HEK293 (cell line): Measurements from ENCODE around the gene CXCL8.

ENCODE experiments used
- CTCF ChIA-PET: fragments of 350-600 bp; formaldehyde crosslinking; extraction: SDS; loops from one replicate; lab custom pipeline; 2021; ENCODE audit warnings: antibody characterized with exemption; lab: Yijun Ruan, JAX
- POLR2A ChIA-PET: fragments of 300-600 bp; formaldehyde crosslinking; extraction: SDS; loops from one replicate; lab custom pipeline; 2020; ENCODE audit warnings: antibody characterized with exemption, inconsistent platforms; lab: Yijun Ruan, JAX
- H3K27ac ChIP-seq: fragments of 200-500 bp; sonication (Bioruptor generic); 2 replicates; pipeline ENCODE4 v1.5.1; 2014; ENCODE audit warnings: low read depth, low read length, control low read depth, inconsistent platforms; ENCODE audit errors: extremely low read depth
- H3K36me3 ChIP-seq, 2 experiments: fragments of 200-500 bp in 1 of 2; sonication (Bioruptor generic) in 1 of 2; 1 replicate in 1 of 2; 2 replicates in 1 of 2; pipeline ENCODE4 v1.5.1; 2014 to 2017; ENCODE audit warnings: inconsistent platforms in 2 of 2, low read length in 2 of 2; ENCODE audit not compliant: control insufficient read depth in 2 of 2, insufficient read depth in 1 of 2
- H3K4me1 ChIP-seq: fragments of 200-500 bp; sonication (Bioruptor generic); 2 replicates; pipeline ENCODE4 v1.5.1; 2014; ENCODE audit warnings: mild to moderate bottlenecking, low read length, inconsistent platforms; ENCODE audit not compliant: control insufficient read depth, insufficient read depth
- H3K4me3 ChIP-seq: 2 replicates; pipeline ENCODE4 v1.5.1; 2011; ENCODE audit warnings: low read depth, mild to moderate bottlenecking, control low read depth, low read length, moderate library complexity
- H3K9me3 ChIP-seq: fragments of 200-500 bp; sonication (Bioruptor generic); 2 replicates; pipeline ENCODE4 v1.5.1; 2014; ENCODE audit warnings: low read depth, low read length, inconsistent platforms; ENCODE audit not compliant: control insufficient read depth, insufficient read depth
- FEZF1 ChIP-seq: fragments of 450-650 bp; formaldehyde crosslinking; IDR thresholded peaks from 2 replicates; pipeline ENCODE4 v1.5.1; 2016; ENCODE audit warnings: missing biosample characterization, missing genetic modification characterization
- GLI2 ChIP-seq: fragments of 450-650 bp; formaldehyde crosslinking; IDR thresholded peaks from 2 replicates; pipeline ENCODE4; 2017; ENCODE audit warnings: missing biosample characterization, missing genetic modification characterization, low read depth, borderline replicate concordance
- GLIS1 ChIP-seq: fragments of 450-650 bp; formaldehyde crosslinking; IDR thresholded peaks from 2 replicates; pipeline ENCODE4 v1.5.1; 2016; ENCODE audit warnings: missing biosample characterization, missing genetic modification characterization
- GLIS2 ChIP-seq: fragments of 450-650 bp; formaldehyde crosslinking; IDR thresholded peaks from 2 replicates; pipeline ENCODE4 v1.5.1; 2016; ENCODE audit warnings: missing biosample characterization, missing genetic modification characterization
- MZF1 ChIP-seq: fragments of 450-650 bp; formaldehyde crosslinking; IDR thresholded peaks from 2 replicates; pipeline ENCODE4 v1.5.1; 2017; ENCODE audit warnings: missing biosample characterization, missing genetic modification characterization, borderline replicate concordance
- RBAK ChIP-seq: fragments of 450-650 bp; formaldehyde crosslinking; IDR thresholded peaks from 2 replicates; pipeline ENCODE4 v1.5.1; 2016; ENCODE audit warnings: missing biosample characterization, missing genetic modification characterization
- REPIN1 ChIP-seq: fragments of 450-650 bp; formaldehyde crosslinking; IDR thresholded peaks from 2 replicates; pipeline ENCODE4 v1.5.1; 2017; ENCODE audit warnings: missing biosample characterization, missing genetic modification characterization, low read depth
- YY2 ChIP-seq: fragments of 450-650 bp; formaldehyde crosslinking; IDR thresholded peaks from 2 replicates; pipeline ENCODE4 v1.5.1; 2016; ENCODE audit warnings: missing biosample characterization, missing genetic modification characterization
- ZBTB17 ChIP-seq: fragments of 450-650 bp; formaldehyde crosslinking; IDR thresholded peaks from 2 replicates; pipeline ENCODE4 v1.5.1; 2016; ENCODE audit warnings: missing biosample characterization, missing genetic modification characterization
- ZEB2 ChIP-seq: fragments of 450-650 bp; formaldehyde crosslinking; IDR thresholded peaks from 2 replicates; pipeline ENCODE4 v1.5.1; 2016; ENCODE audit warnings: missing biosample characterization, missing genetic modification characterization
- ZNF140 ChIP-seq: fragments of 450-650 bp; formaldehyde crosslinking; IDR thresholded peaks from 2 replicates; pipeline ENCODE4 v1.5.1; 2016; ENCODE audit warnings: missing biosample characterization, missing genetic modification characterization
- ZNF146 ChIP-seq: fragments of 450-650 bp; formaldehyde crosslinking; IDR thresholded peaks from 2 replicates; pipeline ENCODE4 v1.5.1; 2016; ENCODE audit warnings: missing biosample characterization, missing genetic modification characterization
- ZNF341 ChIP-seq: fragments of 450-650 bp; formaldehyde crosslinking; IDR thresholded peaks from 2 replicates; pipeline ENCODE4; 2016; ENCODE audit warnings: low read depth, missing biosample characterization, missing genetic modification characterization
- ZNF394 ChIP-seq: fragments of 450-650 bp; formaldehyde crosslinking; IDR thresholded peaks from 2 replicates; pipeline ENCODE4 v1.5.1; 2016; ENCODE audit warnings: missing biosample characterization, missing genetic modification characterization, mild to moderate bottlenecking, moderate library complexity, borderline replicate concordance
- ZNF510 ChIP-seq: fragments of 450-650 bp; formaldehyde crosslinking; IDR thresholded peaks from 2 replicates; pipeline ENCODE4 v1.5.1; 2018; ENCODE audit warnings: mild to moderate bottlenecking, missing genetic modification characterization, missing biosample characterization; ENCODE audit not compliant: insufficient replicate concordance
- ZNF530 ChIP-seq: fragments of 450-650 bp; formaldehyde crosslinking; IDR thresholded peaks from 2 replicates; pipeline ENCODE4 v1.5.1; 2016; ENCODE audit warnings: low read depth, missing biosample characterization, missing genetic modification characterization
- ZNF561 ChIP-seq: fragments of 450-650 bp; IDR thresholded peaks from 2 replicates; pipeline ENCODE4 v1.5.1; 2018; ENCODE audit warnings: missing biosample characterization, missing genetic modification characterization, borderline replicate concordance
- ZNF596 ChIP-seq: fragments of 450-650 bp; IDR thresholded peaks from 2 replicates; pipeline ENCODE4 v1.5.0; 2018; ENCODE audit warnings: missing biosample characterization, mild to moderate bottlenecking, missing genetic modification characterization, moderate library complexity
- ZNF610 ChIP-seq: fragments of 450-650 bp; formaldehyde crosslinking; IDR thresholded peaks from 2 replicates; pipeline ENCODE4 v1.5.1; 2016; ENCODE audit warnings: missing biosample characterization, missing genetic modification characterization, borderline replicate concordance
- ZNF621 ChIP-seq: fragments of 450-650 bp; formaldehyde crosslinking; IDR thresholded peaks from 2 replicates; pipeline ENCODE4 v1.5.1; 2017; ENCODE audit warnings: missing biosample characterization, missing genetic modification characterization
- TF ChIP-seq, protein P1 (sequence below): fragments of 450-650 bp; formaldehyde crosslinking; IDR thresholded peaks from 2 replicates; pipeline ENCODE4 v1.5.1; 2017; ENCODE audit warnings: missing biosample characterization, missing genetic modification characterization
- TF ChIP-seq, protein P2 (sequence below): fragments of 450-650 bp; formaldehyde crosslinking; IDR thresholded peaks from 2 replicates; pipeline ENCODE4 v1.5.1; 2016; ENCODE audit warnings: missing biosample characterization, missing genetic modification characterization
- TF ChIP-seq, protein P3 (sequence below): sonication (generic); formaldehyde crosslinking; IDR thresholded peaks from 2 replicates; pipeline ENCODE4 v1.8.1; 2022; ENCODE audit warnings: mild to moderate bottlenecking, moderate library complexity, missing genetic modification reagents

Gene CXCL8

DNA sequence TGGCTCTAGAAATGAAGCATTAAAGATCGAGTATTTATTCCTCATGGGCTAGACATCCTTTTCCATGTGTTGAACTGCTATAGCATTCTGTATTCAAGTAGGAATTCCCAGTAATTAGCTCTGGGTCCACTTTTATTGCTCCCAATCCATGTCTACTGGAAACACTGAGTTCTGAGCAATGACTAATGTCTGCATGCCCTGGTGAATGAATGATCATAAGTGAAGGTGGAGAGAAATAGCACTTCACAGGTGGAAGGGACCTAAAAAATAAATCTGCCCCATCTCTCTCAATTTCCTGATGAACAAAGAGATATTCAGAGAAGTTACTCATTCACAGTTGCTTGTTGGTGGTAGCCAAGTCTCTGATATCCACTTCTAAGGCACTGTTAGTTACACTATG, 34.6 kb upstream of the CXCL8 start (continued):
- TF ChIP-seq RBAK = no peak
- TF ChIP-seq, all 188 proteins: peak for 0

DNA sequence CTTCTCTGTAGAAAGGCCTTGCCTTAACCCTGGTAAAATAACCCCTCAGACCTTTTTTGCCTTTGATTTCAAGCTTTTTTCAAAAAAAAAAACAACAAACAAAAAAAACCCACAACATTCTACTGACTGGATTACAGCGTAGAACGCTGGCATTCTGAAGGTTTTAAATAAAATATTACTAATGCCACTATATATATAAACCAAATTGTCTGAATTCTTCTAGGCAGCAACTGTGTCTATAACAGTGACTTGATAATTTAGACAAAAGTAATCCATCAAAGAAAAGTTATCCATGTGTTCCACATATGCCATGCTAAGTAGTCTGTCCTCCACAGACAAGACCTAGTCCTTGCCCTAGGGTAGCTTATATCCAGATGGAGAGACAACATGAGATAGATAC, 33.6 kb upstream of the CXCL8 start:
- H3K9me3 ChIP-seq = no peaks in the 10 kb centered on the region
- 0 out of 2 replicates have a peak, but pooled peaks have one; percentile 10 for TF ChIP-seq ZBTB17 (tag by site-specific recombination)
- no peak for TF ChIP-seq ZNF510 (tag by site-specific recombination)
- POLR2A ChIA-PET = no interaction called here
- H3K4me1 ChIP-seq = no peaks in the 10 kb centered on the region
- no peaks in the 10 kb centered on the region for H3K36me3 ChIP-seq
- no peak overlapping the region for H3K27ac ChIP-seq
- CTCF ChIA-PET = no interaction called here
- no peak overlapping the region for H3K4me3 ChIP-seq

DNA sequence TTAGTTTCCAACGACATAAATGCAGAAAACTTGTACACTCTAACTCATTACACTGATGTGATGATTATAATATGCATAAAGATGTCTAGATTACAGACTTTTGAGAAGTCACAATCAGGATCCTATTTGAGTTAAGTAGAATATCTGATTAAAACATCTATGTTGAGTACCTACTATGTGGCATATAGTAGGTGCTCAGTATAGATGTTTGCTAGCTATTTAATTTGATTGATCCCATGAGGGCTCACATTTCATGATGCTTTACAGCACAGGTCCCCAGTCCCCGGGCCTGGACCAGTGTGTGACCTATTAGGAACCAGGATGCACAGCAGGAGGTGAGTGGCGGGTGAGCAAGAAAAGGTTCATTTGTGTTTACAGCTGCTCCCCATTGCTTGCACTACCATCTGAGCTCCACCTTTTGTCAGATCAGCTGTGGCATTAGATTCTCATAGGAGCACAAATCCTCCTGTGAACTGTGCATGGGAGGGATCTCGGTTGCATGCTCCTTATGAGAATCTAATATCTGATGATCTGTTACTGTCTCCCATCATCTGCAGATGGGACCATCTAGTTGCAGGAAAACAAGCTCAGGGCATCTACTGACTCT, 33.0 kb upstream of the CXCL8 start:
- CTCF ChIA-PET = no interaction called here
- H3K4me3 ChIP-seq = no peak overlapping the region
- POLR2A ChIA-PET = no interaction called here
- no peaks in the 10 kb centered on the region for H3K9me3 ChIP-seq
- H3K4me1 ChIP-seq = no peaks in the 10 kb centered on the region
- H3K36me3 ChIP-seq = no peaks in the 10 kb centered on the region
- TF ChIP-seq ZNF140 (tag by site-specific recombination) = no peak
- peak; percentile 96 for TF ChIP-seq ZNF610 (tag by site-specific recombination)
- no peak for TF ChIP-seq ZNF596 (tag by site-specific recombination)
- no peak for TF ChIP-seq GLI2 (tag by site-specific recombination)
- TF ChIP-seq ZNF621 (tag by site-specific recombination) = no peak
- no peak for TF ChIP-seq ZNF394 (tag by site-specific recombination)
- TF ChIP-seq ZBTB17 (tag by site-specific recombination) = 0 out of 2 replicates have a peak, but pooled peaks have one; percentile 0
- TF ChIP-seq ZEB2 (tag by site-specific recombination) = no peak
- no peak for TF ChIP-seq GLIS2
- TF ChIP-seq MZF1 (tag by site-specific recombination) = peak; percentile 62; the same call in 1 of the 2 replicates
- TF ChIP-seq, protein P1, sequence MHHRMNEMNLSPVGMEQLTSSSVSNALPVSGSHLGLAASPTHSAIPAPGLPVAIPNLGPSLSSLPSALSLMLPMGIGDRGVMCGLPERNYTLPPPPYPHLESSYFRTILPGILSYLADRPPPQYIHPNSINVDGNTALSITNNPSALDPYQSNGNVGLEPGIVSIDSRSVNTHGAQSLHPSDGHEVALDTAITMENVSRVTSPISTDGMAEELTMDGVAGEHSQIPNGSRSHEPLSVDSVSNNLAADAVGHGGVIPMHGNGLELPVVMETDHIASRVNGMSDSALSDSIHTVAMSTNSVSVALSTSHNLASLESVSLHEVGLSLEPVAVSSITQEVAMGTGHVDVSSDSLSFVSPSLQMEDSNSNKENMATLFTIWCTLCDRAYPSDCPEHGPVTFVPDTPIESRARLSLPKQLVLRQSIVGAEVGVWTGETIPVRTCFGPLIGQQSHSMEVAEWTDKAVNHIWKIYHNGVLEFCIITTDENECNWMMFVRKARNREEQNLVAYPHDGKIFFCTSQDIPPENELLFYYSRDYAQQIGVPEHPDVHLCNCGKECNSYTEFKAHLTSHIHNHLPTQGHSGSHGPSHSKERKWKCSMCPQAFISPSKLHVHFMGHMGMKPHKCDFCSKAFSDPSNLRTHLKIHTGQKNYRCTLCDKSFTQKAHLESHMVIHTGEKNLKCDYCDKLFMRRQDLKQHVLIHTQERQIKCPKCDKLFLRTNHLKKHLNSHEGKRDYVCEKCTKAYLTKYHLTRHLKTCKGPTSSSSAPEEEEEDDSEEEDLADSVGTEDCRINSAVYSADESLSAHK (tag by site-specific recombination) = no peak
- TF ChIP-seq ZNF561 (tag by site-specific recombination) = no peak
- TF ChIP-seq ZNF530 (tag by site-specific recombination) = no peak
- TF ChIP-seq RBAK = no peak
- no peak overlapping the region for H3K27ac ChIP-seq

DNA sequence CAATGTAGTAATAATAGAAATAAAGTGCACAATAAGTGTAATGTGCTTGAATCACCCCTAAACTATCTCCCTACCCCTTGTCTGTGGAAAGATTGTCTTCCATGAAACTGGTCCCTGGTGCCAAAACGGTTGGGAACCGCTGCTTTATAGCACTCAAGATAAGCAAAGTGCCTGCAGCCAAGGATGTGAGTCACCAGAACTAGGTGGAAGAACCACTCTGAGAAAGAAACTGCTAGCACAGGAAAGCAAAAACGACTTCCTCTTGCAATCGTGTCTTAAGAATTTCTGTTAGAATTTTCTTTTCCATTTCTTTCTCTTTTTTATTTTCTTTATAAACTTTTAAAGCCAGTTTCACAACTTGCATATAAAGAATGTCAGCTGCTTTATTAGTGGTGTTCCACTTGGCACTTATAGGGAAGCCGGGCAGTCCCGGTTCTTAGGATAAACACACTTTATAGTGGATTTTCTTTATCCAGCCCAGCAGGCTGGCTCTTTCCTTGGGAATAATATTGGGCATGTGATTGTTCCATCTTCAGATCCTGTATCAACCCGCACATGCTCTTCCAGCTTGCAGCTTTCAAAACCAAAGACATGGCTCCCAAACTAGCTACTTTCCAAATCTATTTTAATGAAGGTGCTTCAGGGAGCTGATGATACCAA, 32.3 kb upstream of the CXCL8 start:
- POLR2A ChIA-PET = no interaction called here
- Histone ChIP-seq H3K4me3 (no peak overlapping the region), H3K36me3 (no peaks in the 10 kb centered on the region), H3K4me1 (no peaks in the 10 kb centered on the region), H3K27ac (no peak overlapping the region), H3K9me3 (no peaks in the 10 kb centered on the region)
- CTCF ChIA-PET = no interaction called here
- no peak for TF ChIP-seq GLIS1 (tag by site-specific recombination)
- no peak for TF ChIP-seq REPIN1
- no peak for TF ChIP-seq ZNF146 (tag by site-specific recombination)
- TF ChIP-seq ZNF341 (tag by site-specific recombination) = no peak
- TF ChIP-seq, protein P2, sequence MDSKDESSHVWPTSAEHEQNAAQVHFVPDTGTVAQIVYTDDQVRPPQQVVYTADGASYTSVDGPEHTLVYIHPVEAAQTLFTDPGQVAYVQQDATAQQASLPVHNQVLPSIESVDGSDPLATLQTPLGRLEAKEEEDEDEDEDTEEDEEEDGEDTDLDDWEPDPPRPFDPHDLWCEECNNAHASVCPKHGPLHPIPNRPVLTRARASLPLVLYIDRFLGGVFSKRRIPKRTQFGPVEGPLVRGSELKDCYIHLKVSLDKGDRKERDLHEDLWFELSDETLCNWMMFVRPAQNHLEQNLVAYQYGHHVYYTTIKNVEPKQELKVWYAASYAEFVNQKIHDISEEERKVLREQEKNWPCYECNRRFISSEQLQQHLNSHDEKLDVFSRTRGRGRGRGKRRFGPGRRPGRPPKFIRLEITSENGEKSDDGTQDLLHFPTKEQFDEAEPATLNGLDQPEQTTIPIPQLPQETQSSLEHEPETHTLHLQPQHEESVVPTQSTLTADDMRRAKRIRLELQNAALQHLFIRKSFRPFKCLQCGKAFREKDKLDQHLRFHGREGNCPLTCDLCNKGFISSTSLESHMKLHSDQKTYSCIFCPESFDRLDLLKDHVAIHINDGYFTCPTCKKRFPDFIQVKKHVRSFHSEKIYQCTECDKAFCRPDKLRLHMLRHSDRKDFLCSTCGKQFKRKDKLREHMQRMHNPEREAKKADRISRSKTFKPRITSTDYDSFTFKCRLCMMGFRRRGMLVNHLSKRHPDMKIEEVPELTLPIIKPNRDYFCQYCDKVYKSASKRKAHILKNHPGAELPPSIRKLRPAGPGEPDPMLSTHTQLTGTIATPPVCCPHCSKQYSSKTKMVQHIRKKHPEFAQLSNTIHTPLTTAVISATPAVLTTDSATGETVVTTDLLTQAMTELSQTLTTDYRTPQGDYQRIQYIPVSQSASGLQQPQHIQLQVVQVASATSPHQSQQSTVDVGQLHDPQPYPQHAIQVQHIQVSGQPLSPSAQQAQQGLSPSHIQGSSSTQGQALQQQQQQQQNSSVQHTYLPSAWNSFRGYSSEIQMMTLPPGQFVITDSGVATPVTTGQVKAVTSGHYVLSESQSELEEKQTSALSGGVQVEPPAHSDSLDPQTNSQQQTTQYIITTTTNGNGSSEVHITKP = peak; percentile 25; the same call in 1 of the 2 replicates
- TF ChIP-seq YY2 (tag by site-specific recombination) = no peak
- TF ChIP-seq FEZF1 (tag by site-specific recombination) = peak; percentile 29; the same call in 1 of the 2 replicates
- TF ChIP-seq, protein P3, sequence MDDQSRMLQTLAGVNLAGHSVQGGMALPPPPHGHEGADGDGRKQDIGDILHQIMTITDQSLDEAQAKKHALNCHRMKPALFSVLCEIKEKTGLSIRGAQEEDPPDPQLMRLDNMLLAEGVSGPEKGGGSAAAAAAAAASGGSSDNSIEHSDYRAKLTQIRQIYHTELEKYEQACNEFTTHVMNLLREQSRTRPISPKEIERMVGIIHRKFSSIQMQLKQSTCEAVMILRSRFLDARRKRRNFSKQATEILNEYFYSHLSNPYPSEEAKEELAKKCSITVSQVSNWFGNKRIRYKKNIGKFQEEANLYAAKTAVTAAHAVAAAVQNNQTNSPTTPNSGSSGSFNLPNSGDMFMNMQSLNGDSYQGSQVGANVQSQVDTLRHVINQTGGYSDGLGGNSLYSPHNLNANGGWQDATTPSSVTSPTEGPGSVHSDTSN (CRISPR knock-in tag) = no peak
